Astrocyte (in vitro differentiated cells and primary cell): ENCODE measurements around the gene FRY. TPM values are rescaled to one million over a fixed set of nuclear protein-coding genes. Genes with fewer than 3 reads are reported as not detected.

ENCODE experiments used
- DNase-seq: peaks from one replicate; pipeline ENCODE4 v3.0.0-alpha.2; 2010; ENCODE audit warnings: low read depth
- FAIRE-seq: peaks from 2 replicates; lab custom pipeline; 2011; peaks lifted over from hg19 to GRCh38; lab: Jason Lieb, UNC
- H2AFZ ChIP-seq: 2 replicates; pipeline ENCODE4 v1.6.0; 2012; ENCODE audit warnings: low read depth, low read length, inconsistent platforms
- H3K27ac ChIP-seq: 2 replicates; pipeline ENCODE4 v1.5.1; 2011; ENCODE audit warnings: low read depth, low read length, inconsistent platforms
- H3K27me3 ChIP-seq: 2 replicates; pipeline ENCODE4 v1.6.0; 2011; ENCODE audit warnings: low read length, inconsistent platforms; ENCODE audit not compliant: insufficient read depth
- H3K36me3 ChIP-seq: 2 replicates; pipeline ENCODE4 v1.5.1; 2011; ENCODE audit warnings: low read length, inconsistent platforms; ENCODE audit not compliant: insufficient read depth
- H3K4me1 ChIP-seq: 2 replicates; pipeline ENCODE4 v1.5.1; 2011; ENCODE audit warnings: low read length, inconsistent platforms; ENCODE audit not compliant: insufficient read depth
- H3K4me2 ChIP-seq: 2 replicates; pipeline ENCODE4 v1.6.0; 2012; ENCODE audit warnings: low read length, inconsistent platforms
- H3K4me3 ChIP-seq: 2 replicates; pipeline ENCODE4 v1.5.1; 2011; ENCODE audit warnings: low read depth, mild to moderate bottlenecking, low read length, inconsistent platforms; ENCODE audit not compliant: insufficient read depth
- H3K79me2 ChIP-seq: 2 replicates; pipeline ENCODE4 v1.6.0; 2012; ENCODE audit warnings: mild to moderate bottlenecking, low read length, inconsistent platforms; ENCODE audit not compliant: insufficient read depth
- H3K9ac ChIP-seq: 2 replicates; pipeline ENCODE4 v1.6.0; 2012; ENCODE audit warnings: mild to moderate bottlenecking, low read length, inconsistent platforms
- H3K9me3 ChIP-seq: 2 replicates; pipeline ENCODE4 v1.5.1; 2012; ENCODE audit warnings: low read depth, mild to moderate bottlenecking, low read length, inconsistent platforms; ENCODE audit not compliant: insufficient read depth
- H4K20me1 ChIP-seq: 2 replicates; pipeline ENCODE4 v1.6.0; 2012; ENCODE audit warnings: low read length, inconsistent platforms; ENCODE audit not compliant: insufficient read depth
- H3K27ac Mint-ChIP-seq: one replicate; pipeline ENCODE4 v1.8.0; 2021; ENCODE audit warnings: mild to moderate bottlenecking, mixed read lengths; ENCODE audit not compliant: unreplicated experiment
- H3K27me3 Mint-ChIP-seq: one replicate; pipeline ENCODE4 v1.8.0; 2021; ENCODE audit warnings: low read depth, mixed read lengths; ENCODE audit not compliant: unreplicated experiment
- H3K36me3 Mint-ChIP-seq: one replicate; pipeline ENCODE4 v1.8.0; 2021; ENCODE audit warnings: low read depth, mixed read lengths; ENCODE audit not compliant: unreplicated experiment
- H3K4me1 Mint-ChIP-seq: one replicate; pipeline ENCODE4 v1.8.0; 2021; ENCODE audit warnings: low read depth, mixed read lengths; ENCODE audit not compliant: unreplicated experiment
- H3K4me3 Mint-ChIP-seq: one replicate; pipeline ENCODE4 v1.8.0; 2021; ENCODE audit warnings: mild to moderate bottlenecking, moderate library complexity, mixed read lengths; ENCODE audit not compliant: unreplicated experiment
- H3K9me3 Mint-ChIP-seq: one replicate; pipeline ENCODE4 v1.8.0; 2021; ENCODE audit warnings: mild to moderate bottlenecking, mixed read lengths; ENCODE audit not compliant: unreplicated experiment
- EZH2 ChIP-seq: IDR thresholded peaks from 2 replicates; pipeline ENCODE4 v1.6.1; 2012; ENCODE audit warnings: mild to moderate bottlenecking, low read length, inconsistent platforms; ENCODE audit not compliant: insufficient read depth
- total RNA-seq: library from RNA; stranded (reverse); gene quantifications from 2 replicates; pipeline ENCODE4 v1.2.1, GENCODE V29; 2021
- TF ChIP-seq, protein P1 (sequence below): IDR thresholded peaks from 2 replicates; pipeline ENCODE4 v1.5.1; 2011; ENCODE audit warnings: low read depth, mild to moderate bottlenecking, inconsistent platforms, low read length, moderate library complexity; ENCODE audit not compliant: insufficient read depth

The FRY gene
- total RNA-seq, 1 donor from 2014 or later, result 4.6 TPM

GRCh38 chr13:32135056-32135390 is 103.4 kb downstream of the FRY start:
- Histone ChIP-seq H3K27ac (peak overlapping the region; percentile 65), H3K9me3 (no peaks in the 10 kb centered on the region), H4K20me1 (no peaks in the 10 kb centered on the region), H3K4me1 (peaks cover 11% of the 10 kb centered on the region), H3K79me2 (no peaks in the 10 kb centered on the region), H3K27me3 (no peaks in the 10 kb centered on the region), H2AFZ (no peak overlapping the region), H3K4me3 (no peak overlapping the region), H3K9ac (no peak overlapping the region), H3K4me2 (peak overlapping the region; percentile 19), H3K36me3 (no peaks in the 10 kb centered on the region)
- Mint-ChIP-seq H3K27me3 (no peaks in the 10 kb centered on the region), H3K4me3 (no peak overlapping the region), H3K4me1 (peaks cover 26% of the 10 kb centered on the region), H3K9me3 (no peaks in the 10 kb centered on the region), H3K36me3 (no peaks in the 10 kb centered on the region), H3K27ac (peak overlapping the region; percentile 23)
- DNase-seq (no peak), FAIRE-seq (no peak)
- TF ChIP-seq EZH2, result no peak
- TF ChIP-seq, protein P1, sequence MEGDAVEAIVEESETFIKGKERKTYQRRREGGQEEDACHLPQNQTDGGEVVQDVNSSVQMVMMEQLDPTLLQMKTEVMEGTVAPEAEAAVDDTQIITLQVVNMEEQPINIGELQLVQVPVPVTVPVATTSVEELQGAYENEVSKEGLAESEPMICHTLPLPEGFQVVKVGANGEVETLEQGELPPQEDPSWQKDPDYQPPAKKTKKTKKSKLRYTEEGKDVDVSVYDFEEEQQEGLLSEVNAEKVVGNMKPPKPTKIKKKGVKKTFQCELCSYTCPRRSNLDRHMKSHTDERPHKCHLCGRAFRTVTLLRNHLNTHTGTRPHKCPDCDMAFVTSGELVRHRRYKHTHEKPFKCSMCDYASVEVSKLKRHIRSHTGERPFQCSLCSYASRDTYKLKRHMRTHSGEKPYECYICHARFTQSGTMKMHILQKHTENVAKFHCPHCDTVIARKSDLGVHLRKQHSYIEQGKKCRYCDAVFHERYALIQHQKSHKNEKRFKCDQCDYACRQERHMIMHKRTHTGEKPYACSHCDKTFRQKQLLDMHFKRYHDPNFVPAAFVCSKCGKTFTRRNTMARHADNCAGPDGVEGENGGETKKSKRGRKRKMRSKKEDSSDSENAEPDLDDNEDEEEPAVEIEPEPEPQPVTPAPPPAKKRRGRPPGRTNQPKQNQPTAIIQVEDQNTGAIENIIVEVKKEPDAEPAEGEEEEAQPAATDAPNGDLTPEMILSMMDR, result no peak

DNA sequence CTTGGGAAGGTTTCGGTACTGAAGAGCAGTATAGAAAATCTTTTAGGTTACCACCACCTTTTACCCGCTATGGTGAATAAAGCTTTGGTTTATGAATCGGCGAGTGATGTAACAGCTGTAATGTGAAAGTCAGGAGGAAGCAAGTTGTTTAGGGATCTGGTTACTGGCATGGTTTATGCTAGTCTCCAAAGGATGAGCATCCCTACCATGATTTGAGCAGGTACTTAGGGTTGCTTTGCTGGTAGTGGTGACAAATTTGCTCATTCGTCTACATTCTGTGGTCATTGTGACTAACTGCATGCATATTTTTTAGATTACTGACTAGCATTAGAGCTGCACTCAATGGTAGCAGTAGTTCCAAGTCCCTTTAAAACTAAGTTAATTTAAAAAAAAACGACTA is 104.1 kb downstream of the FRY start:
- FAIRE-seq, result peak; percentile 17
- peaks cover 26% of the 10 kb centered on the region for H3K4me1 Mint-ChIP-seq
- peak; percentile 82 for DNase-seq
- Histone ChIP-seq H3K9me3 (no peaks in the 10 kb centered on the region), H3K36me3 (no peaks in the 10 kb centered on the region), H3K79me2 (no peaks in the 10 kb centered on the region), H3K4me3 (no peak overlapping the region), H3K4me1 (peaks cover 11% of the 10 kb centered on the region), H3K27ac (peak overlapping the region; percentile 65), H4K20me1 (no peaks in the 10 kb centered on the region), H3K4me2 (peak overlapping the region; percentile 19), H3K27me3 (no peaks in the 10 kb centered on the region), H3K9ac (no peak overlapping the region), H2AFZ (no peak overlapping the region)
- H3K4me3 Mint-ChIP-seq, result no peak overlapping the region
- H3K36me3 Mint-ChIP-seq, result no peaks in the 10 kb centered on the region
- H3K27me3 Mint-ChIP-seq, result no peaks in the 10 kb centered on the region
- TF ChIP-seq EZH2, result no peak
- TF ChIP-seq, protein P1, result no peak
- peak overlapping the region; percentile 87 for H3K27ac Mint-ChIP-seq
- no peaks in the 10 kb centered on the region for H3K9me3 Mint-ChIP-seq

GRCh38 chr13:32136061-32136460 is 104.5 kb downstream of the FRY start:
- no peak for FAIRE-seq

More at GRCh38 chr13:32136061-32136460, 104.5 kb downstream of the FRY start:
- Histone ChIP-seq H3K79me2 (no peaks in the 10 kb centered on the region), H3K27me3 (no peaks in the 10 kb centered on the region), H3K27ac (no peak overlapping the region), H3K4me1 (peaks cover 11% of the 10 kb centered on the region), H3K4me2 (peak overlapping the region; percentile 19), H4K20me1 (no peaks in the 10 kb centered on the region), H3K9me3 (no peaks in the 10 kb centered on the region), H3K36me3 (no peaks in the 10 kb centered on the region), H3K9ac (no peak overlapping the region), H3K4me3 (no peak overlapping the region), H2AFZ (no peak overlapping the region)
- Mint-ChIP-seq H3K9me3 (no peaks in the 10 kb centered on the region), H3K4me1 (peaks cover 26% of the 10 kb centered on the region), H3K27me3 (no peaks in the 10 kb centered on the region), H3K4me3 (no peak overlapping the region), H3K27ac (peak overlapping the region; percentile 55), H3K36me3 (no peaks in the 10 kb centered on the region)
- DNase-seq, result peak; percentile 32
- no peak for TF ChIP-seq EZH2
- TF ChIP-seq, protein P1, result no peak
